Measurements from ENCODE around the gene IL1RAPL2. TPM values are rescaled to one million over a fixed set of nuclear protein-coding genes. Genes with fewer than 3 reads are reported as not detected.

The IL1RAPL2 gene
- total and polyA plus RNA-seq, 2 donors (not counting 1 experiment from before 2014, with no cell fraction given), result not detected

DNA sequence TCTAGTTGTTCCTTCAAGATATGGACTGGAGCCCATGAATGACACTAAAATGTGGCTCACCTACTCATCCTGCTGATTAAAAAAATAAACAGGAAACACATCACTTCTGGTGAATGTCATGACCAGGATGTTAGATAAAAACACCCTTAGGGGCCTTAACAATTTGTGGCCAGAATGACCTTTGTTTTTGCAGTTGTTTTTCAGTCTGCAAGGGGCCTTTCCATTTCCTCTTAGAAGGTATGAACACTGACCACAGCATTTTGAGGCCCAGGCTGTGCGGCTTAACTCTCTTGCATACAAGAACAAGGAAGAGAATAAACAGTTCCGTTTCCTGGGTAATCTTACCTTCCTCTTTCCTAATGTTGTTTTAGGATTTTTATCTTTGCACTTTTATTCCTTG lies 113.2 kb downstream of the IL1RAPL2 start:
- Mint-ChIP-seq H3K27ac (no peak overlapping the region), H3K4me1 (no peaks in the 10 kb centered on the region), H3K27me3 (no peaks in the 10 kb centered on the region), H3K9me3 (ENCODE audit: insufficient read depth) (no peaks in the 10 kb centered on the region), H3K4me3 (no peak overlapping the region)
- no peak overlapping the region for H2AFZ ChIP-seq (ENCODE audit: insufficient read depth, low read depth, low read length, poor library complexity, severe bottlenecking)
- no peaks in the 10 kb centered on the region for H3K9me3 ChIP-seq (ENCODE audit: control extremely low read depth in 1 of 3, control insufficient read depth in 2 of 3, insufficient read depth in 1 of 3, low read length in 2 of 3)
- intact Hi-C loops (cut with micrococcal nuclease), result no loop called here
- no peak overlapping the region for H3K4me3 ChIP-seq (ENCODE audit: control extremely low read depth in 1 of 5, extremely low read depth in 1 of 5, insufficient read depth in 1 of 5, low read depth in 2 of 5, low read length in 4 of 5)
- WGBS (ENCODE audit: insufficient coverage), result no CpG with 5 or more reads among the region's 2 CpGs
- H3K27ac ChIP-seq (ENCODE audit: low read length in 2 of 2), result no peak overlapping the region
- H3K4me1 ChIP-seq (ENCODE audit: control insufficient read depth in 2 of 2, insufficient read depth in 2 of 2, low read length in 2 of 2), result no peaks in the 10 kb centered on the region
- H3K4me2 ChIP-seq (replicated peaks; ENCODE audit: low read depth, low read length, poor library complexity, severe bottlenecking), result no peak overlapping the region
- no peak for DNase-seq
- no peaks in the 10 kb centered on the region for H4K20me1 ChIP-seq (ENCODE audit: control insufficient read depth, insufficient read depth, low read length, poor library complexity, severe bottlenecking)
- H3K27me3 ChIP-seq (replicated peaks in 1 of 4; ENCODE audit: control extremely low read depth in 1 of 4, control insufficient read depth in 3 of 4, insufficient read depth in 4 of 4, low read length in 3 of 4), result no peaks in the 10 kb centered on the region
- no peak for ATAC-seq (ENCODE audit: low read depth)
- H3K9ac ChIP-seq (ENCODE audit: low read length), result no peak overlapping the region
- CTCF ChIA-PET, result no interaction called here
- no peaks in the 10 kb centered on the region for H3K79me2 ChIP-seq (ENCODE audit: control insufficient read depth, insufficient read depth, low read length)
- no peaks in the 10 kb centered on the region for H3K36me3 ChIP-seq (replicated peaks in 1 of 2; ENCODE audit: control extremely low read depth in 1 of 2, control insufficient read depth in 1 of 2, extremely low read depth in 1 of 2, insufficient read depth in 2 of 2, low read length in 1 of 2)
- TF ChIP-seq, protein P1, sequence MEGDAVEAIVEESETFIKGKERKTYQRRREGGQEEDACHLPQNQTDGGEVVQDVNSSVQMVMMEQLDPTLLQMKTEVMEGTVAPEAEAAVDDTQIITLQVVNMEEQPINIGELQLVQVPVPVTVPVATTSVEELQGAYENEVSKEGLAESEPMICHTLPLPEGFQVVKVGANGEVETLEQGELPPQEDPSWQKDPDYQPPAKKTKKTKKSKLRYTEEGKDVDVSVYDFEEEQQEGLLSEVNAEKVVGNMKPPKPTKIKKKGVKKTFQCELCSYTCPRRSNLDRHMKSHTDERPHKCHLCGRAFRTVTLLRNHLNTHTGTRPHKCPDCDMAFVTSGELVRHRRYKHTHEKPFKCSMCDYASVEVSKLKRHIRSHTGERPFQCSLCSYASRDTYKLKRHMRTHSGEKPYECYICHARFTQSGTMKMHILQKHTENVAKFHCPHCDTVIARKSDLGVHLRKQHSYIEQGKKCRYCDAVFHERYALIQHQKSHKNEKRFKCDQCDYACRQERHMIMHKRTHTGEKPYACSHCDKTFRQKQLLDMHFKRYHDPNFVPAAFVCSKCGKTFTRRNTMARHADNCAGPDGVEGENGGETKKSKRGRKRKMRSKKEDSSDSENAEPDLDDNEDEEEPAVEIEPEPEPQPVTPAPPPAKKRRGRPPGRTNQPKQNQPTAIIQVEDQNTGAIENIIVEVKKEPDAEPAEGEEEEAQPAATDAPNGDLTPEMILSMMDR (IDR thresholded peaks at IDR 0.05), result no peak
- TF ChIP-seq EZH2 (IDR thresholded peaks at IDR 0.05; ENCODE audit: borderline replicate concordance, insufficient read depth, low read depth, low read length, poor library complexity, severe bottlenecking), result no peak
- POLR2A ChIA-PET, result no interaction called here

DNA sequence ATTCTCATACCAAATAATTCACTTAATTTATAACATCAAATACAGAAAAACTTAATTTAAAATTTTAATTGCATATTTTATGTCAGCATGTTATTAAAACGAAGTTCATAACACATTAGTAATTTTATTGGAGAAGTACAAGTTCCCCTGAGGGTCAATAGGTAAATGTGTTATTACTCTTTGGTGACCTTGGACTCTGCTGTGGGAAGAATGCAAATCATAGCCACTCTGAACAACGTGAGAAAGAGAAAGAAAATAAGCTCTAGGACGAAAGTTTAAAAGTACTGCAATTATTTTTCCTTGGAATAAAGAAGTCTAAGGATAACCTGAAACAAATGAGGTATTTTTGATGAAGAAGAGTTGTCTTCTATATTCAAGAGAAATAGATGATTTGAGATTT lies 115.2 kb downstream of the IL1RAPL2 start:
- no peaks in the 10 kb centered on the region for H3K79me2 ChIP-seq (ENCODE audit: control insufficient read depth, insufficient read depth, low read length)
- Mint-ChIP-seq H3K9me3 (ENCODE audit: insufficient read depth) (no peaks in the 10 kb centered on the region), H3K4me3 (no peak overlapping the region), H3K27me3 (no peaks in the 10 kb centered on the region), H3K27ac (no peak overlapping the region), H3K4me1 (no peaks in the 10 kb centered on the region)
- no peak overlapping the region for H3K4me3 ChIP-seq (ENCODE audit: control extremely low read depth in 1 of 5, extremely low read depth in 1 of 5, insufficient read depth in 1 of 5, low read depth in 2 of 5, low read length in 4 of 5)
- ATAC-seq (ENCODE audit: low read depth), result no peak
- no peaks in the 10 kb centered on the region for H3K27me3 ChIP-seq (replicated peaks in 1 of 4; ENCODE audit: control extremely low read depth in 1 of 4, control insufficient read depth in 3 of 4, insufficient read depth in 4 of 4, low read length in 3 of 4)
- H3K36me3 ChIP-seq (replicated peaks in 1 of 2; ENCODE audit: control extremely low read depth in 1 of 2, control insufficient read depth in 1 of 2, extremely low read depth in 1 of 2, insufficient read depth in 2 of 2, low read length in 1 of 2), result no peaks in the 10 kb centered on the region
- POLR2A ChIA-PET, result no interaction called here
- DNase-seq, result no peak
- CTCF ChIA-PET, result no interaction called here
- no peak for TF ChIP-seq EZH2 (IDR thresholded peaks at IDR 0.05; ENCODE audit: borderline replicate concordance, insufficient read depth, low read depth, low read length, poor library complexity, severe bottlenecking)
- TF ChIP-seq, protein P1 (IDR thresholded peaks at IDR 0.05), result no peak
- WGBS (ENCODE audit: insufficient coverage), result 67% methylated on average over 1 of the region's 3 CpGs
- H4K20me1 ChIP-seq (ENCODE audit: control insufficient read depth, insufficient read depth, low read length, poor library complexity, severe bottlenecking), result no peaks in the 10 kb centered on the region
- no peaks in the 10 kb centered on the region for H3K9me3 ChIP-seq (ENCODE audit: control extremely low read depth in 1 of 3, control insufficient read depth in 2 of 3, insufficient read depth in 1 of 3, low read length in 2 of 3)
- intact Hi-C loops (cut with micrococcal nuclease), result no loop called here
- H3K4me2 ChIP-seq (replicated peaks; ENCODE audit: low read depth, low read length, poor library complexity, severe bottlenecking), result no peak overlapping the region
- no peak overlapping the region for H3K27ac ChIP-seq (ENCODE audit: low read length in 2 of 2)
- H2AFZ ChIP-seq (ENCODE audit: insufficient read depth, low read depth, low read length, poor library complexity, severe bottlenecking), result no peak overlapping the region
- H3K9ac ChIP-seq (ENCODE audit: low read length), result no peak overlapping the region
- no peaks in the 10 kb centered on the region for H3K4me1 ChIP-seq (ENCODE audit: control insufficient read depth in 2 of 2, insufficient read depth in 2 of 2, low read length in 2 of 2)

All from B cell (primary cell).